ENCODE results near the gene ARHGEF10L.

Gene ARHGEF10L

DNA sequence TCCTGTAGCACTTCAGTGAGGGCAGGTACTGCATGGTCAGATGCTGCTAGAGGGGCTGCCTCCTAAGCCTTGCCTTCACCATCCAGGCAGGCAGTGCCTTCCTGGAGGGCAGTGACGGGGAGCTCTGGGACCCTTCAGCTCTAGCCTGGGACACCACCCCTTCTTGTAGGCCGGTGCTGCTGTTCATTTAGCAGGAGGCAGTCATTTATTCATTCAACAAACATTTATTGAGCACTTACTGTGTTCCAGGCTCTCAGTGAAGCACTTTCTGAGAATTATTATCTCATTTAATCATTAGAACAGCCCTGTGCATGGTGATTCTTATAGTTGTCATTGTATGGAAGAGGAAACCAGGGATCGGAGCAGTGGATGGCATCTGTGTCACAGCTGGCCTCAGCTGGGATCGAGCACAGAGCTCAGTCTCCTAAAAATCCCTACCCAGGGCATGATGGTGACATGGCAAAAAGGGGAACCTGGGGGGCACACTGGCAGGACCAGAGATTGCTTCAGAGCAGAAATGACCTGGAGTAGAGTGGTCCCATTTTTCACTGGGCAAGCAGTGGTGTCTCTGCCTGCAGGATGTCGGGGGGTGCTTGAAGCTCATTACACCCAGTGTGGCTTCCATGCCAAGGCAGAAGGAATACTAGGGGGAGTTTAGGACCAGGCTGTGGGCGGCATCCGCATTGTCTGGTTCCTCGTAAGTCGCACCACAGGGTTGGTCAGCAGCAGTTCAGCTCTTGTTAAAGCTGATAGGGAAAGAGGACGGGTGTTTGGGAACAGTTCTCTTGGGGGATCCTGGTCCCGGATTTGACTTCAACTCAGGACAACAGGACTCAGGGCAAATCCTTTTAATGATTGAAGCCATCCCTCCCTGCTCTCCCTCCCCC is 28.8 kb downstream of the ARHGEF10L start:
- DNase-seq = no peak

DNA sequence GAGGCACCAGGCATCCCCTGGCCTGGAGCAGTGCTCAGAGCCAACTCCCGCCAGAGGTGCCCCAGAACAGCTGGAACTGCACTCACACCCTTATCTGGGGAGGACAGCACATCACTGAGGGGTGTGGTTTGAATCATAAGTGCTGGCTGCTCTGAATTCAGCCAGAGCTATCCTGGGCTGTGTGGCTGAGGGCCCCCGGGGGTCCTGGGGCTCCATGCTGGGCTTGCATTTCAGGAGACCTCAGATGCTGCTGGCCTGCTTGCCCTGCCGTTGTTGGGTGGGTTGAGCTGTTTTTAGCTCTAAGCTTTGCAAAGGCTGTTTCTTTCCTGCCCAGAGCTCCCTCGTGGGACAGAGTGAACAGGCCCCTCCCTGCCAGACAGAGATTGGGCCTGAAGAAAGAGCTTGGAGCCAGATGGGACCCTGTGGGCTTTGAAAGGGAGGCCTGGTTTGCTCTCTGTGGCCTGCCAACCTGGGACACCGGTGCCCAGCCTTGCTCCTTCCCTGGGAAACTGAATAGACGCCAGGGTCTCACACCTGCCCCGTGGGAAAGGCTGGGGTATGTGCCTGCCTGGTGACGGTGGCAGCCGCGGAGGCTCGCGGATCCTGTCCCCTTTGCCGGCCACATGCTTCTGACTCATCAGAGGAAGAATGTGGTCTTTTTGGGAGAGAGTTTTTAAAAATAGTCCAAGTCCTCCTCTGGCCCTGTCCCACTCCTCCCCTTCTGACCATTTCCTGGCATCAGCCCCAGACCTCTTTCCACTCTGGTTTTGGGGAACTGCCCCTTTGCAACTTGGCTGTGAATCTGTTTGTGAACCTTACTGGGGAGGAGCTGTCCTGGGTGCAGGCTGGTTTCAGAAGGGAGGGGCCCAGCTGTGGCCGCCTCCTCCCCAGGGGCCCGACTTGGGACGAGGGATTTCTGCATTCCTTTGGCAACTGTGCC is 30.0 kb downstream of the ARHGEF10L start:
- peak; percentile 96 for DNase-seq

DNA sequence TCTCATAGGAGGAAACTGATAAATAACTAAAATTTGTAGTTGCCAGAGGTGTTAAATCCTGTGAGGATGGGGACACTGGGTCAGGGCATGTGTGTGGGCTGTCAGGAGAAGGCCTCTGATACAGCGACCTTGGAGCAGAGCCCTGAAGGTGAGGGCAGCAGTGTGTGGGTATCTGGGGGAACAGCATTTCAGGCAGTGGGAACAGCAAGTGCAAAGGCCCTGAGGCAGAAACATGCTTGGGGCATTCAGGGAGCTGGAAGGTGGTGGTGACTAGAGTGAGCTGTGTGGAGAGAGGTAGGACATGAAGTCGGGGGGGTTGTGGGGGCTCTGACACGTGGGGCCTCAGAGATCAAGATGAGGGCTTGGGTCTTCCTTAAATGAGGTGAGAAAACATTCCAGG is 30.7 kb downstream of the ARHGEF10L start:
- no peak for DNase-seq

DNA sequence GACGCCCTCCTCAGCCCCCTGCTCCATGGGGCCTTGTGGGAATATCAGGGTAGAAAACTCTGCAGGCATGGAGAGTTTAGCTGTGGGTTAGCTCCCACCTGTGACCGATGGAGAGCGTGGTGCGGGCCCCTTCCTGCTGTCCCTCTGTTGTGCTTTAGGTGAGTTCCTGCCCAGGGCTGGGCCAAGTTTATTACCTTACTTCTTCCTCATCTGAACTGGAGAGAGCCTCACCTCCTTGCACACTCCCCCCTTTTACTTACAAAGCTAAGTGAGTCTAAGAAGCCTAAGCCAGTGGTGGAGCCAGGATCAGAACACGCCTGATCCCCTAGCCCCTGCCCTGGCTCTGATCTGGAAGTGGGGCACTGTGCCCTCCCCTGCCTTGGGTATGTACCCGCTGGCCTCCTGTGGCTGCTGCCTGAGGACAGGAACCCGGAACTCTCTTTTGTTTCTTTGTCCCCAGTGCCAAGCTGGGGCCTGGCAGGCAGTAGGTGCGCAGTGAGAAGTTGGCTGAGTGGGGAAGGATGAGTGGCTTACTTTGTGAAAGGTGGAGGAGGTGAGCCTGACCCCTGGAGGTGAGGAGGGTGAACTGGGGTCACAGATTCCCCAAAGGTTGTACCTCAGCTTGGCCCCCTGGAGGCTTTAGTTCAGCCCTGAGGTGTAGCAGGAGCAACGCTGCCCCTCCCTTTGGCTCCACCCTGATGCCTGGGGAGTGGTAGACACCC is 32.9 kb downstream of the ARHGEF10L start:
- no peak for DNase-seq

DNA sequence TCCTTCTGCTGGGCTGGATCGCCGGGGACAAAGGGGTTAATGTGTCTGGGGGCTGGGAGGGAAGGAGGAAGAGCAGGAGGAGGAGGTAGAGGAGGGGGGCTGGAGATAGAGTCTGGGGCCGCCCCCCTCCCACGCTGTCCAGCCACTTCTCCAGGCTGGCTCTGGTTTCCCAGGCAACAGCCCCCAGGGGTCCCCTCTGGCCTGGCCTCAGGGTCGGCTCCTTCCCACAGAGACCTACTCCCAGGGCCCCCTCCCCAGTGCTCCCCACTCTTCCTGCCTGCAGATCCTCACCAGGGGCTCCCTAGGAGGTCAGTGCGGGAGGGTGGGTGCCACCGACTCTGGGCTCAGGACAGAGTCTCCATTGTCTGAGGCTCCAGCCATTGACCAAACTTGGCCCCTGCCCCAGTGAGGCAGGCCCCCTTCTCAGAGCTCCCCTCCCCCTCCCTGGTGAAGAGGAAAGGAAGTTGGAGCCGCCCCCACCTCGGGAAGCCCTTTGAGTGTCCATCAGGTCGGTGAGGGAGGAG is 34.1 kb downstream of the ARHGEF10L start:
- no peak for DNase-seq

DNA sequence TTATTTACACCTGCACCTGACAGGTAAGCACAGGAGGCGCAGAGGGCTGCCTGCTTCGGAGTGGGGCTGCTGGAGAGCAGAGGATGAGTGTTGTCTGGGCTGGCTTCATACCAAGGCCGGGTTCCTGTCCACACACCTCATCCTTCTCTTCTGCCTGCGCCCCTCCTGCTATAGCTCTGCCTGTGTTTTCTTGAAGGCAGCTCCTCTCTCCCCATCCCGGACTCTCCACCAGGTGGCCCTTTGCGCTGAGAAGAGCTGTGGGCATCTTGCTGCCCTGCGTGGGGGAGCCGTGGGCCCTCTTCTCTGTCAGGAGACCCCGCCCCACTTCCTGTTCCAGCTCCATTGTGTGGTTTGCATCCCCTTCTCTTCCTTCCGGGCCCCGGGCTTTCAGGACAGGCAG is 35.0 kb downstream of the ARHGEF10L start:
- DNase-seq = no peak

DNA sequence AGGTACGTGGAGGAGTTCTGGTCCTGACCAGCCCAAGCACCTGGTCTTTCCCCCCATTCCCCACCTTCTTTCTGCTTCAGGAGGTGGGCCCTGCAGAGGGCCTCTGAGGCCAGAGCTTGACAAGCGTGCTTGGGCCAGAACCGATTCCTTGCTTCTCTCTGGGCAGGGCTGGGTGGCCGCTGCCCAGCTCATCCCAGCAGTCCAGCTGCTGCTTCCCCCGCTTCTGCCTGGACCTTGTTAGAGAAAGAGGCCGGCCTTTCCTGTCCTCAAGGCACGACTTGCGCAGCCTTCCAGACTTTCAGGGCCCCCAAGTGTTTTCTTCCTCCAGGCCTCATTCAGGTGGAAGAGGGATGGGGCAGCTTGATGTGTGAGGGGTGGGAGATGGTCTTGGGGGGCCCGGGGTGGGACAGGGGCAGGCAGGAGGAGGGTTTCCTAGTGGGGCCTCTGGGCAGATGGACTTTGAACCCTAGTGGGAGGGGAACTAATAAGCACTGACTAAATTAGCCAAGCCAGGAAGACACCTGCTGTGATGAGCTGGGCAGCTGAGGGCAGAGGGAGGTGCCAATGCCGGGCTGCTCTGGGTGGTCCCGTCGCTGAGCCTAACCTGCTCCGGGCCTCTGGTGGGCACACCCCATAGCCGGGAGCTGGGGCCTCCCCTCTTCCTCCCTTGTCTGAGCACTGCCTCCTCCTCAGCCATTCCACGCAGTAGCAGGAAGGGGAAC is 36.5 kb downstream of the ARHGEF10L start:
- DNase-seq = no peak

DNA sequence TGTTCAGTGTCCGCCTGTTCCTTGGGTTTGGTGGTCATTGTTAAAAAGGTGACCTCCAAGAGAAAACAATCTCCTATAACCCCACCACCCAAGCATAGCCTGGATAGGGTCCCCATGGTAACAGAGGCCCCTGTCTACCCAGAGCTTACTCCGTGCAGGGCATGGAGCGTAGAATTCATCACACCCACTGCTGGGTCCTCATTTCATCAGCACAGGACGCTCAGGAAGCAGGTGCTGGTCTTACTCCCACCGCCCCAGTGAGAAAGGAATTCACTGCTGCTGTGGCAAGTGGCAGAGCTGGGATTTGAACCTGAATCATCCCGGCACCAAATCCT is 37.0 kb downstream of the ARHGEF10L start:
- no peak for DNase-seq

DNA sequence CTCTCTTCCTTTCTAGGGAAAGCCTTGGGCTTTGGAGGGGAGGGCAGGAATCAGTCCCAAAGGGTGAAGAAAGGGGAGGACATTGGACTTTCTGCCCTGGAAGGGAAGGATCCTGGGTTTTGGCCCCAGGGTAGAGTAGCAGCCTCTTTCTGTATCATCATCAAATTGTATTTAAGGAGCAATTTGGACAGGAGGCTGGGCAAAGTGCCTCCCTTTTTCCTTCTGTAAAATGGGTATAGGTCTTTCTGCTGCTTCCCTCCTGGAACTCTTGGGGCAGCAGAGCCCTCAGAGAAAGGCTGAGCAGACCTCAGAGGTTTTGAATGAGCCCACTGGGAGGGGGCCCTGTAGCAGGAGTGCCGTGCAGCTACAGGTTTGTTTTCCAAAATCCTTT is 38.4 kb downstream of the ARHGEF10L start:
- no peak for DNase-seq

DNA sequence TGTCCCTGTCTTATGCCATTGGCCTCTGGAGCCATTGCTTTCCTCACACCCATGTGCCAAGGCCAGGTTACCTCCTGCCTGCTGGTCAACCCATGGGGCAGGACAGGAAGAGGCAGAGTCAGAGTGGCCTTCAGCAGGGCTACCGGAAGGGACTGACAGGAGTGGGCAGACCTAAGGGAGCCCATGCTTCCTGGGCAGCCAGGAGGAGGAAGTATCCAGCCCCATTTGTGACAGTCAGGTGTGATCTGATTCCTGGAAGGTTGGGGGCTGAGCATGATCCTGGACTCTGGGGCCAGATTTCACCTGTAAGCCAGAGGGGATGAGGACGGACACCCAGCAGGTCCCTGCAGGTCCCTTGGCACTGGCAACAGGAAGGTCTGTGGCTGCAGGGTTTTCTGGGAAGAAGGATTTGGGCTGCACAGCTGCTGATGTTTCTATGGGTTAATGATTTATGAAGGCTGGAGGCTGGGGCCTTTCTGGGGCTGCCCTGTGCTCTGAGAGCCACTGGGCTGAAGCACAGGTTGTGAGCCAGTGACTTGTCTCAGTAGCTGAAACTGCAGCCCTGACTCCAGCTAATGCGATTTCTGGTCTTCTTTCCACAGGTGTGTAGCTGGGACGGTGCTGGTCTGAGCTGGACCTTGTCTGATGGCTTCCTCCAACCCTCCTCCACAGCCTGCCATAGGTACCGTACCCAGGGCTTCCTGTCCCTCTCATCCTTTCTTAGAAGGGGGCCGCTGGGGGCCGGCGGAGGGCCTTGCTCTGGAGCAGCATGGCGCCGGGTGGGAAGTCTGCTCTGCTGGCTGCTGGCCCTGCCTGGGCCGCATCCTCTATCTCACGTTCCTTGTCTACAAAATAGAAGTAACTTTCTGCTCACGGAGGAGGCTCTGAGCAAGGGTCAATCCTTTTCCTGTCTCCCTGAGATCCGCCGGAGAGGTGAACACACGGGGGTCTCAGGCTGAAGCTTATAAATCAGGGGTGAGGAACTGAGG is 40.7 kb downstream of the ARHGEF10L start:
- DNase-seq = no peak

DNA sequence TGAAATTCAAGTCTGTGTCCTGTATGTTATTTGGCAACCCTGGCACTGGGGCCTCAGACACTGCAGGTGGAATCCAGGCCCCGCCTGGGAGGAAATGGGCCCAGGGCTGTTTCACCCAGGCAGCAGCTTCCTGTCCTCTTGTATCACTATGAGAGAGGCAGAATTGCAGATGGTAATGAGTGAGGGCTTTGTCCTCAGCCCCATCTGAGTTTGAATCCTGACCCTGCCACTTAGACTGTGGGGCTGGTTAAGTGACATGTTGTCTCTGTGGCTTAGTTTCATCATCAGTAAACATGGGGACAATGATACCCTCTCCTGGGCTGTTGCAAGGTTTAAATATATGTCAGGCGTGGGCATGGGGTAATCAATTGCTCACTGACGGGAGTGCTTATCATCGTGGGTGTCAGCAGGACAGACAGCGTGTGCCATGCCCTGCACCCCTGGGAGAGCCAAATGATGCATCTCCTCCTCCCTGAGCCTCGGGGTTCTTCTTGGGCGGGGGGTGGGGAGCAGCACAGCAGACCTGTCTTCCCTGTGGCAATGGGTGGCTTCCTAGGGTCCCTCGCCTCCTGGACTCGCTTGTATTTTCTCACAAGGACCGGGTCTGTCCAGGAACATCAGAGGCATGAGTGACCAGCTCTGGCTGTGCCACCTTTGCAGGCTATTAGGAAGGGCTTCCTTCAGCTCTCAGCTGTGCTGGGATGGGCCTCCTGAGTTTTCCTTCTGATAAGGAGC is 42.1 kb downstream of the ARHGEF10L start:
- DNase-seq = no peak

DNA sequence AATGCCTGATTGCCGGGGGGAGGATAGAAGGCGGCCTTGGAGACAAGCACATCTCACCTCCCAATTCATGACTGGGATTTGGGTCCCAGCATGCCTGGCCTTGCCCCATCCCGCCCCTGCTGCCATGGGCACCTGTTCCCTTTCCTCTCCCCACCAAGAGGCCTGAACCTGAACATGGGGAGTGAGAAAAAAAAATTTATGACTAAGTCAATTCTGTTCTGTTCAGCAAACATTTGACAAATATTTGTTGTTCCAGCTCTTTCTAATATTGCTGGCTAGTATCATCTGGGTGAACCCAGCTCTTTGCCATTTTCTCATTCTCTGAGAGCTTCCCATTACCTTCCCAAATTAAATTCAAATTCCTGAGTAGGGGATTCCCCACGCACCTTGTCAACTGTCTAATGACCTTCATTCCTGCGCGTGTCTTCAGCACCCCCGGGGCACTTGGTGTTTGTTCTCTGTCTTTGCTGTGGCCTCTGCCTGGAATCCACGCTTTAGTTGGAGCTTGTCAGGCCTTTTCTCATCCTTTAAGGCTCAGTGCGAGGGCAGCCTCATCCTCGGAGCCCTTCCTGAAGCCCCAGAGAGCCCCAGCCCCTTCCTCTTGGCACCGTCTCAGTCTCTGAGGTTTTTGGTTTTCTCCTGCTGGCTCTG is 42.8 kb downstream of the ARHGEF10L start:
- no peak for DNase-seq

DNA sequence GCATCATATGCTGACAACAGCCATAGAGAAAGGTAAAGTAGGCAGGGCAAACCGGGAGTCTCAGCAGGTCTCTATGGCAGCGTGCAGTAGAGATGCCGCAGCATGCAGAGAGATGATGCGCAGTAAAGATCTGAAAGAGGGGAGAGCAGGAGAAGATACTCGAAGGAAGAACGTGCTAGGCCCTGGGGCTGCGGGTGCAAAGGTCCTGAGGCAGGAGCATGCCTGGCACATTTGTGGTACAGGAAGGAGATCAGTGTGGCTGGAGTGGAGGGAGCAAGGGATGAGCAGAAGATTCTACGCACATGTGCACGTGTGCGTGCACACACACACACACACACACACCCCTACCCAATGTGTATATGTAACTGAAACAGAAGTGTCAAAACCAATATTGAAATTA is 45.0 kb downstream of the ARHGEF10L start:
- no peak for DNase-seq

DNA sequence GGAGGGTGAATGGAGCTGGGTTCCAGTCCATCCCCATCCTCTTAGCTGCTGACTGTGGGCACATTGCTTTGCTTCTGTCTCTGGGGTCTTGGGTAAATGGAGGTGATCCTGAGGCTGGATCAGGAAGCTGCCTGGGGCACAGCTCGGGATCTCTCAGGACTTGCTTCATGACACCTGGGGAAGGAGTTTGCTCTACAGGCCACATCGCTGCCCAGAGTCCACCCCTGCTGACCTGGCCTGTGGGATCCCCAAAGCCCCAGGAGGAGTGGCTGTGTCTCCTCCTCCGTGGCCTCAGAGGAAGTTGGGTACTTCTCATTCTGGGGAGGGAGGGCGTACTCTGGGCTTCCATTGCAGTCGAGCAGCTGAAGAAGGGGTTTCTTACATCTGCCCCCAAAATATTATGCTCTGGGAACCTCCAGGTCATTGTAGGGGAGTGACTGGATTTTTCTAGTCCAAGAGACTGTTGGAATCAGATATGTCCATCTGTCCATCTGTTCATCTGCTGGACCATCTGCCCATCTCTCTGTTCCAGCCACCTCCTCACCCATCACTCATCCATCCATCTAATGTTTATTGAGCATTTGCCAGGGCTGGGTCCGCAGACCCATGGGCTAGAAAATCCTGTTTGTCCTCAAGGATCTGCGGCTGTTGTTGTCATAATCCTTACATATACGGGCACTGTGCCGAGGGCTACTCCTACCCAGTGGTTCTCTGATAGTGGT is 45.9 kb downstream of the ARHGEF10L start:
- no peak for DNase-seq

DNA sequence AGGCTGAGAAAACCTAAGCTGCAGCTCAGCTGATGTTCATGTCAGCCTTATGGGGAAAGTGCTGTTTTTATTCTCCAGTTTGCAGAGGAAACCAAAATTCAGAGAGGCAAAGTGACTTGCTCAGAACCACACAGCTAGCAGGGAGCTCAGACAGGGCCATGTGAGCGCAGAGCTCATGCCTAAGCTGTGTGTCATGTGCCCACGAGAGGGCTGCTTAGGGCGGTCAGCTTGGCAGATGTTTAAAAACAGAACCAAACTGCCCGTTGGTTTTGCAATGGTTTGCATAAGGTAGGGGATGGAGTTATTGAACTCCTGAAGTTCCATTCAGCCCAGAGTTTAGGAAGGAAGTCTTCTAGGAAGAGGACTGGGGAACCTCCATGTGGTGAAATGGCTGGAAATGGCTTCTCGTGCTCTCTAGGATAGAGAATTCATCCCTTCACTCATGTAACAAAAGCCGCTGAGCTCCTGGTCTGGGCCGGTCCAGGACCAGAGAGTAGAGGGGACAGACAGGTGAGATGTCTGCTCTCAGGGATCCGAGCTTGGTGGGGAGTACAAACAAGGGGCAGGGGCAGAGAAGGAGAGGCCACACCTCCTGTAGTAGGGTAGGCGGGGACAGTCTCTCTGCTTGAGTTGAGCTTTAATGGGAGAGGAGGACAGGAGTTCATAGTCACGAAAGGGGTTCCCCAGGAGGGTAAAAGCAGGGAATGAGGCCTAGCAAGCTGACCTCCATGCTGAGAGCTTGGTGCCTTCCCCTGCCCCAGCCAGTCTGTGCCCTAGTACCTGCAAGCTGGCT is 46.9 kb downstream of the ARHGEF10L start:
- DNase-seq = peak; percentile 73

DNA sequence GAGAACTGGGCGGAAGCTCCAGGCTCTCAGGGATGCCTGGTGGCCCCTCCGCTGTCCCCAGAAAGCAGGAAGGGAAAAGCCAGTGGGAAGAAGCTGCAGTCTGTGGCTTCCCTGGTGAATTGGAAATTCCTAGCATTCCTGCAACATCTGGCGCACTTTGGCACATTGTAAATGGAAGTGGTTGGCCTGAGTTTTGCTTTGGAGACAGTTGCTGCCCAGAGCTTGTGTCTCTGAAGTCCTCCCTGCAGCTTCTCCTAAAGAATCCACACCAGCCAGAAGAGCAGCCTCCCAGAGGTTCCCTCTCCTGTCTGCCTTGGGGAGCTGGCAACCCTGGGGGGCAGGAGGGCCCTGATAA is 48.2 kb downstream of the ARHGEF10L start:
- DNase-seq = peak; percentile 94

DNA sequence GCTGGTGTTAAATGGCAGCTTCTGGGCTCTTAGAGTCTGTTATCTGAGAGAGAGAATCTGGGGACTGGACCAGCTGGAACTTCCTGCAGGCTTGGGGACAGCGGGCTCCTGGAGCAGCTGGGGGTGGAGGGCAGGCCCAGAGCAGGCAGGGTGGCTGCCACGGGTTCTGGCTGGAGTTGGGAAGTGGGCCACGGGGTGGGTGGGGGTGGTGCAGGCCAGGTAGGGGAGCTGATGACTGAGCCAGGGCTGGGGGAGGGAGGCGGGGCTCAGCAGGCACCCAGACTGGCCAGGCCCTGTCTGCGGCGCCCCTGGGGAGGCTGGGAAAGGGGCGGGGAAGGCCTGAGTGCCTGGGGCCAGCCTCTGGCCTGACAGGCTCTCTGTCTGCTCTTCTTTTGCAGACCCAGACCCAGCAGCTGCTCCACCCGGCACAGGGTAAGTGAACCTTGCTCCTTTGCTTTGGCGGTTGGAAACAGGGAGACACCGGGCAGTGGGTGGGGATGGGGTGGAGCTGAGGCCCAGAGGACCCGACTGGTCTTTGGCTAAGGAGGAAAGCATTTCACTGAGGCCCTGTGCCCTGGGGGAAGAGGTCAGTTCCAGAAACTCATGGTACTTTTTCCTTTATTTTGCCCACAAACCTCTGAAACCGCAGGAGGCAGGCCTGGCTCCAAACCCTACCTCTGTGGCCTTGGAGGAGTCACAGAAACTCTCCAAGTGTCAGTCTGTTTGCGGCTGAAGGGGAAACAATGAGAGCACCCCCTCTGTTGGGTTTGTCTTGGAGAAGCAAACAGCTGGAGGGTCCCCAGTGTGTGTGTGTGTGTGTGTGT is 48.8 kb downstream of the ARHGEF10L start:
- DNase-seq = peak; percentile 51

Data from fibroblast of skin of scalp (primary cell).